DND-41 (cell line): ENCODE measurements around the gene ESYT3.

Experiments used
- CTCF ChIP-seq: IDR thresholded peaks from 2 replicates; pipeline ENCODE4 v1.5.1; 2012; ENCODE audit warnings: borderline replicate concordance, low read length, moderate library complexity, mild to moderate bottlenecking; ENCODE audit not compliant: poor library complexity, severe bottlenecking; ENCODE audit errors: extremely low read depth
- EZH2 ChIP-seq: IDR thresholded peaks from 3 replicates; pipeline ENCODE4 v1.6.1; 2012; ENCODE audit warnings: borderline replicate concordance, low read depth, mild to moderate bottlenecking, moderate library complexity, low read length, inconsistent platforms; ENCODE audit not compliant: severe bottlenecking

GRCh38 chr3:138418601-138419206 is 15.7 kb upstream of the ESYT3 start:
- TF ChIP-seq CTCF (no peak), EZH2 (no peak)
